Pancreas (tissue), 10 donors: ENCODE results near the gene GOT1. TPM values are rescaled to one million over a fixed set of nuclear protein-coding genes. Genes with fewer than 3 reads are reported as not detected.

Experiments used
- ATAC-seq, 4 donors: fragments of 200-7000 bp; cut with Tn5 transposase; one replicate each; pipeline versions ENCODE4 v1.8.0 to v1.9.1; 2020; ENCODE audit warnings: mild to moderate bottlenecking in 4 of 4, moderate library complexity in 4 of 4
- DNase-seq, 6 donors: peaks; one replicate each; pipeline ENCODE4 v3.0.0-alpha.2; 2020
- FAIRE-seq: peaks from 2 replicates; lab custom pipeline; 2012; peaks lifted over from hg19 to GRCh38; lab: Jason Lieb, UNC
- H3K27ac ChIP-seq, 4 donors: fragments of 200-600 bp; sonication (generic); 1 replicate in 3 of 4; 2 replicates in 1 of 4; pipeline versions ENCODE4 v1.5.0 to v1.8.0; 2020
- H3K27me3 ChIP-seq, 4 donors: fragments of 200-600 bp; one replicate each; pipeline ENCODE4 v1.8.0; 2021
- H3K36me3 ChIP-seq, 3 donors: fragments of 200-600 bp; sonication (generic) in 1 of 3; one replicate each; pipeline versions ENCODE4 v1.5.0 to v1.8.0; 2020 to 2021
- H3K4me1 ChIP-seq, 3 donors: fragments of 200-600 bp; one replicate each; pipeline ENCODE4 v1.8.0; 2021
- H3K4me3 ChIP-seq, 4 donors: fragments of 200-600 bp; sonication (generic) in 2 of 4; one replicate each; pipeline versions ENCODE4 v1.5.0 to v1.8.0; 2020 to 2021
- H3K9me3 ChIP-seq, 4 donors: fragments of 200-600 bp; one replicate each; pipeline ENCODE4 v1.8.0; 2021
- CTCF ChIP-seq, 4 donors: fragments of 200-600 bp; sonication (generic) in 3 of 4; IDR thresholded peaks; one replicate each; pipeline versions ENCODE4 v1.5.0 to v1.8.0; 2021; ENCODE audit warnings: antibody characterized with exemption in 4 of 4
- WGBS, 2 donors: extraction: QIAGEN DNeasy Blood & Tissue Kit; methylation state at CpG; one replicate each; pipeline ENCODE4 v1.1.7; 2013; 5-methylcytosine and 5-hydroxymethylcytosine counted together
- intact Hi-C, 3 donors: fragments of 100-400 bp; cut with DNase I; formaldehyde crosslinking; loops; one replicate each; pipeline versions ENCODE4 v1.11.1 to v1.14.2; 2022
- polyA plus RNA-seq, 2 donors: library from polyadenylated mRNA; stranded (reverse); fragments of 200-250 nt; gene quantifications; one replicate each; pipeline ENCODE4 v1.2.3, GENCODE V29; 2013
- total RNA-seq, 6 donors: library from RNA; stranded (reverse); fragmentation: NEBNext Ultra II Directional in 4 of 6; extraction: Animal tissue kit (Norgen Biotek cat#: 25700) in 4 of 6; gene quantifications; one replicate each; pipeline versions ENCODE4 v1.2.1 to v1.2.4, GENCODE V29; 2021 to 2023
- donor health status: healthy with polysubstance abuse.
- donor health status: DM: no; HTN: no; CAD: no; lungs with moderate emphysema.
- donor health status: DM: no; HTN: no; CAD: no.
- donor health status: control.
- donor health status: control.
- donor health status: Bipolar disorder and iron deficiency.
- donor health status: DM: yes; HTN: yes; CAD: no.
- donor health status: DM: no; HTN: no; CAD: no.
- donor health status: DM: no; HTN: no; CAD: no.
- donor health status: DM: yes; HTN: yes; CAD: no.

Gene GOT1
- total and polyA plus RNA-seq, 8 donors: 8.0 to 34.0 (median 14.1) TPM

GRCh38 chr10:99419688-99420087 is 10.7 kb downstream of the GOT1 start:
- FAIRE-seq (no peak), DNase-seq (no peak), ATAC-seq (no peak)
- Histone ChIP-seq H3K27ac (no peak overlapping the region), H3K27me3 (no peaks in the 10 kb centered on the region), H3K9me3 (no peaks in the 10 kb centered on the region), H3K36me3 (peaks cover 0 to 16% (median 0%) of the 10 kb centered on the region in 3 donors), H3K4me3 (no peak overlapping the region), H3K4me1 (no peaks in the 10 kb centered on the region)
- intact Hi-C loops: no loop called here
- no peak for TF ChIP-seq CTCF (IDR thresholded peaks at IDR 0.05)
- WGBS, 2 donors: 98 to 100% methylated on average over 2 of the region's 2 CpGs

DNA sequence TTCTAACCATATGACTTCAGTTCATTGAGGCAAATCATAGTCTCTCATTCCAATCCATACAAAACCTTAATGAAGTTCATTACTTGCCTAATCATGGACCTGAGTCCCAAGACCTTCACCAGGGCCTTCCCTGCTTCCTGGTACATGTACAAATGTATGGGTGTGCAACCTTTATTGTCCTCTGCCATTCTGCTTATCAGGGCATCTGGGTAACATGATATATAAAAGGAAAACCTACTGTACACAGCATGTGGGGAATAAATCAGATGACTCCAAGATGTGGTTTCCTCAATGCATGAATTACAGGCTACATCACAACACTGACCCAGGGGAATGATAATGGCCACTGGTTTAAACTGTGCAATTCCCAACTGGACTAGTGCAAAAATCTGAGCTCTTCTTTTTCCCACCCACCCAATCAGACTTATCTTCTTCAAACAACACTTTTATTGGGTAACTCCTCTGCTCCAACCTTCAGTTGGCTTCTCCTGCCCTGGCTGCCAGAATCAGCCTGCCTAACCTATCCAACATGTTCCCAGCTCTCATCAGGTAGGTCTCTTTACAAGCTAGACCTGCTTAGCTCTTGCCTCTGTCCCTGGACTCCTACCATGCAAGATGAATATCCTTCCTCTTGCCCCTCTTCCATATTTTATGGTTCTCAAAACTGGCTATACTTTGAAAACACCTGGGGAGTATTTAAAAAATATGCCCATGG is 11.4 kb downstream of the GOT1 start:
- no peak for TF ChIP-seq CTCF (IDR thresholded peaks at IDR 0.05)
- FAIRE-seq (no peak), DNase-seq (no peak), ATAC-seq (no peak)
- intact Hi-C loops: no loop called here
- H3K4me1 ChIP-seq: no peaks in the 10 kb centered on the region
- H3K36me3 ChIP-seq: peaks cover 0 to 16% (median 0%) of the 10 kb centered on the region in 3 donors
- no peak overlapping the region for H3K27ac ChIP-seq
- H3K27me3 ChIP-seq: no peaks in the 10 kb centered on the region
- H3K4me3 ChIP-seq: no peak overlapping the region
- no peaks in the 10 kb centered on the region for H3K9me3 ChIP-seq

- intact Hi-C loops: no loop called here
- Histone ChIP-seq H3K4me1 (no peaks in the 10 kb centered on the region), H3K4me3 (no peak overlapping the region), H3K9me3 (no peaks in the 10 kb centered on the region), H3K27me3 (no peaks in the 10 kb centered on the region), H3K36me3 (no peaks in the 10 kb centered on the region), H3K27ac (no peak overlapping the region)
- no peak for FAIRE-seq
- no peak for TF ChIP-seq CTCF (IDR thresholded peaks at IDR 0.05)
- no peak for ATAC-seq
- WGBS, 2 donors: 84 to 90% methylated on average over 1 of the region's 1 CpG
- no peak for DNase-seq
Measured at GRCh38 chr10:99412099-99412498, 18.3 kb downstream of the GOT1 start.

DNA sequence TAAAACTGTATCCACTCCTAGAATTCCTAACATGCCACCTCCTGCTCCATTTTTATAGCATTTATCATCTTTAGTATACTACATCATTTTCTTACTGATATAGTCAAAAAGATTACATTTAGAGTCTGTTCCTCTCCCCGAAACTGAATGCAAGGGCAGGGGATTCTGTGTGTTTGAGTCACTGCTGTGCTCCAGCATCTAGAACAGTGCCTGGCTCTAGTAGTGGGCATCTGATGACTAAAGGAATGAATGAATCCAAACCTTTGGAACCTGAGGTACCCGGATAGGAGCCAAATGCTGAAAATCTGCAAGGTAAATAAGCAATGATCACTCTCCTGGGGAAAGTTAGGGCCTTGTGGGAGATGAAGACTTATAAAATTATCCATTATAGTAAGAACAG is 18.9 kb downstream of the GOT1 start:
- TF ChIP-seq CTCF (IDR thresholded peaks at IDR 0.05): no peak
- no peaks in the 10 kb centered on the region for H3K27me3 ChIP-seq
- peaks cover 0 to 3% (median 0%) of the 10 kb centered on the region in 3 donors for H3K36me3 ChIP-seq
- 87 to 89% methylated on average over 2 of the region's 2 CpGs for WGBS, 2 donors
- ATAC-seq: no peak
- no peak overlapping the region for H3K4me3 ChIP-seq
- DNase-seq: no peak
- FAIRE-seq: no peak
- intact Hi-C loops: no loop called here
- no peak overlapping the region for H3K27ac ChIP-seq
- no peaks in the 10 kb centered on the region for H3K4me1 ChIP-seq
- H3K9me3 ChIP-seq: no peaks in the 10 kb centered on the region

GRCh38 chr10:99410876-99411275 is 19.5 kb downstream of the GOT1 start:
- H3K9me3 ChIP-seq: no peaks in the 10 kb centered on the region
- no peak for TF ChIP-seq CTCF (IDR thresholded peaks at IDR 0.05)
- H3K4me3 ChIP-seq: no peak overlapping the region
- FAIRE-seq (no peak), ATAC-seq (no peak), DNase-seq (no peak)
- 92 to 95% methylated on average over 4 of the region's 4 CpGs for WGBS, 2 donors
- intact Hi-C loops: no loop called here
- H3K27me3 ChIP-seq: no peaks in the 10 kb centered on the region
- H3K36me3 ChIP-seq: peaks cover 0 to 8% (median 6%) of the 10 kb centered on the region in 3 donors
- no peak overlapping the region for H3K27ac ChIP-seq
- no peaks in the 10 kb centered on the region for H3K4me1 ChIP-seq
